ENCODE results near the gene MYO10. TPM values are rescaled to one million over a fixed set of nuclear protein-coding genes. Genes with fewer than 3 reads are reported as not detected.
"Not testable (repeated sequence)": the region's sequence is repeated elsewhere in the genome, so short reads cannot be mapped to it uniquely, and the experiment has no call there.

MYO10 gene
- total RNA-seq, 4 donors from 2014 or later, result 21.0 to 29.8 (median 27.3) TPM

- H3K36me3 ChIP-seq, result peaks cover 0 to 79% (median 10%) of the 10 kb centered on the region in 3 donors
- 80 to 84% methylated on average over 8 of the region's 8 CpGs for WGBS, 2 donors
Observed at GRCh38 chr5:16757989-16758501, 178.0 kb downstream of the MYO10 start.

GRCh38 chr5:16757577-16757976 is 178.5 kb downstream of the MYO10 start:
- WGBS, 2 donors, result 92 to 93% methylated on average over 6 of the region's 6 CpGs
- H3K27me3 ChIP-seq; intact Hi-C loops (cut with DNase I); H3K4me3 ChIP-seq; H3K27ac ChIP-seq; H3K9me3 ChIP-seq; DNase-seq: not testable (repeated sequence)
- H3K4me1 ChIP-seq, result peaks cover 0 to 17% (median 0%) of the 10 kb centered on the region in 3 donors
- H3K36me3 ChIP-seq, result peaks cover 0 to 75% (median 10%) of the 10 kb centered on the region in 3 donors

More at GRCh38 chr5:16757989-16758501, 178.0 kb downstream of the MYO10 start:
- TF ChIP-seq, protein P1, sequence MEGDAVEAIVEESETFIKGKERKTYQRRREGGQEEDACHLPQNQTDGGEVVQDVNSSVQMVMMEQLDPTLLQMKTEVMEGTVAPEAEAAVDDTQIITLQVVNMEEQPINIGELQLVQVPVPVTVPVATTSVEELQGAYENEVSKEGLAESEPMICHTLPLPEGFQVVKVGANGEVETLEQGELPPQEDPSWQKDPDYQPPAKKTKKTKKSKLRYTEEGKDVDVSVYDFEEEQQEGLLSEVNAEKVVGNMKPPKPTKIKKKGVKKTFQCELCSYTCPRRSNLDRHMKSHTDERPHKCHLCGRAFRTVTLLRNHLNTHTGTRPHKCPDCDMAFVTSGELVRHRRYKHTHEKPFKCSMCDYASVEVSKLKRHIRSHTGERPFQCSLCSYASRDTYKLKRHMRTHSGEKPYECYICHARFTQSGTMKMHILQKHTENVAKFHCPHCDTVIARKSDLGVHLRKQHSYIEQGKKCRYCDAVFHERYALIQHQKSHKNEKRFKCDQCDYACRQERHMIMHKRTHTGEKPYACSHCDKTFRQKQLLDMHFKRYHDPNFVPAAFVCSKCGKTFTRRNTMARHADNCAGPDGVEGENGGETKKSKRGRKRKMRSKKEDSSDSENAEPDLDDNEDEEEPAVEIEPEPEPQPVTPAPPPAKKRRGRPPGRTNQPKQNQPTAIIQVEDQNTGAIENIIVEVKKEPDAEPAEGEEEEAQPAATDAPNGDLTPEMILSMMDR (IDR thresholded peaks at IDR 0.05), result no peak
- no peak for TF ChIP-seq POLR2A (IDR thresholded peaks at IDR 0.05)
- DNase-seq, result no peak
- Histone ChIP-seq H3K27ac (no peak overlapping the region), H3K4me1 (peaks cover 0 to 17% (median 0%) of the 10 kb centered on the region in 3 donors), H3K4me3 (no peak overlapping the region), H3K27me3 (no peaks in the 10 kb centered on the region), H3K9me3 (no peaks in the 10 kb centered on the region)
- intact Hi-C loops (cut with DNase I), result no loop called here

GRCh38 chr5:16757146-16757545 is 178.9 kb downstream of the MYO10 start:
- intact Hi-C loops (cut with DNase I), result no loop called here
- H3K9me3 ChIP-seq, result no peaks in the 10 kb centered on the region
- 79% methylated on average over 6 of the region's 6 CpGs; no CpG with 5 or more reads in 1 of the 2 donors for WGBS, 2 donors
- TF ChIP-seq, protein P1 (IDR thresholded peaks at IDR 0.05), result no peak
- no peak for TF ChIP-seq POLR2A (IDR thresholded peaks at IDR 0.05)
- no peak overlapping the region for H3K27ac ChIP-seq
- H3K27me3 ChIP-seq, result no peaks in the 10 kb centered on the region
- DNase-seq, result no peak
- H3K4me1 ChIP-seq, result peaks cover 0 to 17% (median 0%) of the 10 kb centered on the region in 3 donors
- H3K36me3 ChIP-seq, result peaks cover 0 to 75% (median 7%) of the 10 kb centered on the region in 3 donors
- H3K4me3 ChIP-seq, result no peak overlapping the region

GRCh38 chr5:16756692-16757091 is 179.4 kb downstream of the MYO10 start:
- H3K36me3 ChIP-seq, result peaks cover 0 to 73% (median 7%) of the 10 kb centered on the region in 3 donors
- peaks cover 0 to 17% (median 0%) of the 10 kb centered on the region in 3 donors for H3K4me1 ChIP-seq
- TF ChIP-seq, protein P1 (IDR thresholded peaks at IDR 0.05), result no peak
- TF ChIP-seq POLR2A (IDR thresholded peaks at IDR 0.05), result no peak
- H3K27me3 ChIP-seq, result no peaks in the 10 kb centered on the region
- no peak overlapping the region for H3K27ac ChIP-seq
- WGBS, 2 donors, result 96 to 100% methylated on average over 4 to 7 of the region's 7 CpGs
- intact Hi-C loops (cut with DNase I), result no loop called here
- no peak overlapping the region for H3K4me3 ChIP-seq
- no peaks in the 10 kb centered on the region for H3K9me3 ChIP-seq
- DNase-seq, result no peak

- no peak for DNase-seq
- 84 to 88% methylated on average over 2 of the region's 2 CpGs for WGBS, 2 donors
- Histone ChIP-seq H3K27me3 (no peaks in the 10 kb centered on the region), H3K4me3 (no peak overlapping the region), H3K36me3 (peaks cover 0 to 73% (median under 1%) of the 10 kb centered on the region in 3 donors), H3K9me3 (no peaks in the 10 kb centered on the region), H3K27ac (no peak overlapping the region), H3K4me1 (peaks cover 0 to 17% (median 0%) of the 10 kb centered on the region in 3 donors)
- no peak for TF ChIP-seq POLR2A (IDR thresholded peaks at IDR 0.05)
- TF ChIP-seq, protein P1 (IDR thresholded peaks at IDR 0.05), result no peak
- intact Hi-C loops (cut with DNase I), result no loop called here
Observed at GRCh38 chr5:16755641-16756040, 180.4 kb downstream of the MYO10 start.
